CD1c-positive myeloid dendritic cell (primary cell): ENCODE data around the gene OR52L1.
A peak's percentile ranks its signal among the peaks of the same experiment; 100 is the strongest.
"Not testable (repeated sequence)": the region's sequence is repeated elsewhere in the genome, so short reads cannot be mapped to it uniquely, and the experiment has no call there.

Experiments
- DNase-seq: peaks from one replicate; pipeline ENCODE4 v3.0.0-alpha.2; 2016; ENCODE audit errors: extremely low spot score

Gene OR52L1

DNA sequence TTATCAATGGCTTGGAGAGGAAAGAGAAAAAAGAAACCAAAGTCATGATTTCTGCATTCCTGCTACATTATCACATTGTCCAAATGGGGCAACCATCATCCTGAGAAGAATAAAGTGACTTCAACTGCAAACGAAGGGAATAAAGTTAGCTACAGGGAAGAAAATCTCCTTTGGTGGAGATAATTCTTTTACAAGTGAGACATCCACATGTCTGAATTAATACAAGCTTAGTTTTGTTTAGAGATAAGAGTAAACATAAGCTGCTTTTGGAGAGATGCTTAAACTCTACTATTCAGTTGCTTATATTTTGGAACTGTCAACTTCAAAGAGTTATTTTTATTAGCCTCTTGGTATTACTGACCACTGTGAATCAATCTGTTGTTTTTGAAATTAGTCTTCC is at the start of gene OR52L1:
OR52L1 (minus strand) TSS at position 101 of the 400 bp plus-strand sequence; CDS start at position 46, 55 bp downstream.
- no peak for DNase-seq

DNA sequence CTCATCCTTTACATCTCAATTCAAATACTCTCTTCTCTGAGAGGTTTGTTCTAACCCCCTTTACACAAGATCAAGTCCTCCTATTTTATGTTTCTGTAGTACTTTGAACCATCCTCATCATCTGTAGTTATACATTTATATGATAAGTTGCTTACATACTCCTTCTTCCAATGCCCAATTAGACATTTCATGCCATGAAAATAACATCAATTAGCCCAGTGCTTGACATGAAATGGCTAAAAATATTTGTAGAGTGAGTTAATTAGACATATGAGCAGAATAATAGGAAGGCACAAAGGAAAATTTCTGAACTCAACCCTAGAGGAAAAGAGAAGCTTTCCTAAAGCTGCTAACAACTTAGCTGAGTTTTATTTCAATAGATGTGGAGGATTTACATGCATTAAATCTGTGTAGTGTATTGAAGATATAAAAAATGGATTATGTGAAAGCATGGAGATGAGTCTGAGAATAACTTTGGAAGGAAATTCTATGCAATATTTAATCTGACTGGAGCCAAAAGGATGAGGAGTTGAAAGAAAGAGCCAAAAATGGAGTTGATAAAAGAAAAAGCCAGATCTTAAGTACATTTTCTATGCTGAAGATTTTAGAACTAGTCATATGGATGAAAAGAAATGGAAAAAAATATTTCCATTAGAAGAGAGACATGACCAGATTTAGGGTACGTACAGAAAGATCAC is 44.1 kb upstream of the OR52L1 start, which contains the start of gene OR56A1:
OR56A1 (minus strand) TSS at position 51 of the 698 bp plus-strand sequence. CDS start 3,066 bp downstream, outside the sequence.
- DNase-seq: no peak

- DNase-seq: no peak
These were observed 40.7 kb upstream of the OR52L1 start for GRCh38 chr11:6027501-6027900.

- DNase-seq: no peak
These were observed 38.3 kb upstream of the OR52L1 start for GRCh38 chr11:6025056-6025455.

DNA sequence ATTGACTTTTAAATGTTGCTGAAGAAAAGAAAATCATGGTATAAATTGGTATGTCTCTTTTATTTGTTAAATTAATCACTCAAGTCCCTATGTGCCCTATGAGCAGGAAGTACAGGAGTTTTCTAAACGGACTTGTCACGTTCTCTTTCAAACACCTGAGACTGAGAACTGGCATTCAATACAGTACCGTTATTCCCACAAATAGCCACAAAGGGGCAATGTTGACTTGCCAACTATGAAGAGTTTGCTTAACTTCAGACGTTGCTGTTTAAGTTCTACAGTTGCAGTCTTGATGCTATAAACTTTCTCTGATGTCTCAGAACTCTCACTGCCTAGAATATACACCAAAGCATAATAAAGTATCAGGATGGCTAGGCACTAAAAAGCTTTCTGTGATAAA is 36.2 kb upstream of the OR52L1 start:
- DNase-seq: peak; percentile 70

DNA sequence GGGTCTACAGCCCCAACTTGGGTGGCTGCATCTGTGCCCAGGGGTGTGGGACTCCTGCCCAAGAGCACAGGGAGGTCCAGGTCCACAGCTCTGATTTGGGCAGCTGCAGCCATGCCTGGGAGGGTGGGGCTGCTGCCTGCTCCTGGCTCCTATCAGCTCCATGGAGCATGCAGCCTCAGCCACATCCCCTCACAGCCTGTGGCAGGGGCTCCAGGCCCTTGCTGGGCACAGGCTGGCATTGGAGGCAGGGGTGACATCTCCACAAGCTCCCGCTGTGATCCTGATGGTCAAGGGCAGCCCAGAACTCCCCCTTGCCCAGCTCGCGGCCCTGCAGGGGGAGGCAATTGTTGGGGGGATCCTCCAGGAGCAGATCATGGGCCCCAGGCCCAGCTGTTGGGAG is 26.3 kb upstream of the OR52L1 start:
- no peak for DNase-seq

- peak; percentile 25 for DNase-seq
These were observed 25.4 kb upstream of the OR52L1 start for GRCh38 chr11:6012035-6012668.

DNA sequence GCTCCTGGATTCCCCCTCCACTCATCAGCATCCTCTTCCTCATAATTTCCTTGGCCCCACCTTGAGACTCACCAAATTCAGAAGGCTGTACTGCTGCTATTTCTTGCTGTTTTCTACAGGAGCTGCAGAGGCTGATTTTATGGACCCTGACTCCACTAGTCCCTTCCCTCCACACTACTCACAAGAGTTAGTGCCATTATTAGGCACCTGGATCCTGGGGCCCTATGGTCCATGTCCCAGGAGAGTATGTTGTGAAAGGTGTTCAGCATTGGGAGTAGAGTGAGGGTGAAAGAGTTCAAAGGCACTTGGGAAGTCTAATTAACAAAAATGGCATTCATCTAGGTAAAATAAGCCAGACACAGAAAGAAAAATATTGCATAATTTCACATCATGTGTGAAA is 20.1 kb upstream of the OR52L1 start, which contains the start of gene OR56A4:
OR56A4 (minus strand) TSS at position 101 of the 400 bp plus-strand sequence. CDS start 3,954 bp downstream, outside the sequence.
- no peak for DNase-seq

DNA sequence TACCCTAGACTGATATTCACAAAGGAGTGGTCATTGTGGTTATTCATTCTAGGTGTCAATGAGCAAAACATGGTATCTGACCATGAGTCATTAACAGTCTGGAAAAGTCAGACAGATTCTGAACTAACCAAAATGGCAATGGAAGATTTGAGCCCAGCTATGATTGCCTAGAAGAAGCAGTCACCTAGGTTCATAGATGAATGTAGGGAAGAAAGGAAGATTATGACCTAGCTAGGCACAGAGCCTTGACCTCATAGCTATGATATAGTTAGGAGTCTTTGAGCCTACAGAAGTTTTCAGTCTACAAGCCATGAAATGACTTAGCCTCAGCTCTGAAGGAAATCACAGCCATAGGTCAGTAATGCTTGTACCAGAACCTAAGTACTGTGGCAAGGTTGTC is 19.6 kb upstream of the OR52L1 start:
- no peak for DNase-seq

DNA sequence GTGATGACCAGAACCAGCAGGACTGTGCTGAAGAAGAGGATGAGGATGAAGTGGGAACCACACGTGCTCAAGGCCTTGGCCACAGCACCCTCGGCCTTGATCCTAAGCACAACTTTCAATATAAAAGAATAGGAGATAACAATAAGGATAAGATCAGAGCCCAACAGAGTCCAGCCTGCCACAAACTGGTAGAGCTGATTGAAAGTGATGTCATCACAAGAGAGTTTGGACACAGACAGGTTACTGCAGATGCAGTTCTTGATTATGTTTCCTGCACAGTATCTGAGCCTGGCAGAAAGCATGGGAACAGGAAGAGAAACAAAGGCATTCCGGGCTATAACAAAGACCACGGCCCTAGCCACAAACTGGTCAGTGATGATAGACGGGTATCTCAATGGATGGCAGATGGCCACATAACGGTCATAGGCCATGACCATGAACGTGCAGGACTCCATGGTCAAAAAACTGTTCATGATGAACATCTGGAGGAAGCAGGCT is 15.5 kb upstream of the OR52L1 start:
- DNase-seq: no peak

DNA sequence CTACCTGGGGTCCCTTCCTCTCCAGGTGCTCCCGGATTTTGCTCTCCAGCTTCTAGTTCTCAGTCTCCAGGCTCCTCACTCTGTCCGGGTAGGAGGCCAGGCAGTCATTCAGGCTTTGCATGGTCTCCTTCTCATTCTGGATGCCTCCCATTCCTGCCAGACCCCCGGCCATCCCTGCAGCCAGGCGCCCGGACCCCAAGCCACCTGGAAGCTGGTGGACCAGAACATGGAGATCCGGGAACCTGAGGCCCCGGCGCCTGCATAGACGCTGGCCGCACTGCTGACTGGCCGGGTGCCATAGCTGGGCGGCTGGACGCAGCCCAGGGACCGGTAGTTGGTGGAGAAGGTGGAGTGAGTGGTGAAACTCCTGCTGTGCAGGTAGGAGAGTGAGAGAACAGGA is 8.0 kb upstream of the OR52L1 start:
- no peak for DNase-seq

- peak; percentile 26 for DNase-seq
These were observed 5.9 kb upstream of the OR52L1 start for GRCh38 chr11:5992604-5993251.

DNA sequence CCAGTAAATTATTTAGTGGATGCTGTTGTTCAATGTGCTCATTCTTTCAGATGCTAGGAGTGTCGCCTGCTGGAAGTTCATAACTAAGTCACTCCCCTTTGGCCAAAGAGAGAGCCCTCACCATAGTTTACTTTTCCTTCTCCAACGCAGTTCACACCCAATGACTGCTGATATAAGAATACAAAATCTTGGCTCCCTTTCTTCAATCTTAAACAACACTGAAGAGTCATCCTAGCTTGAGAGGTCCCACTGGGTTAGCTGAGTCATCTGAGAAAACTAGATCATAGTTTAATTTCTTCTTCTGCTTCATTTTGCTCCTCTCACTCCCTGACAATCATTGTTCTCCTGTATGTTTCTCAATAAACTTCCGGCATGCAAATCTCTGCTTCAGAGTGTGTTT is 5.4 kb upstream of the OR52L1 start:
- no peak for DNase-seq

GRCh38 chr11:5989203-5989602 is 2.4 kb upstream of the OR52L1 start:
- DNase-seq: no peak

GRCh38 chr11:5983443-5983842 is 3.3 kb downstream of the OR52L1 start:
- no peak for DNase-seq

- DNase-seq: no peak
These were observed 13.3 kb downstream of the OR52L1 start for GRCh38 chr11:5973530-5973929.

- DNase-seq: no peak
These were observed 18.4 kb downstream of the OR52L1 start, which contains the start of gene OR56A5 for GRCh38 chr11:5968394-5968793. TSS of gene OR56A5 (minus strand) at chr11:5968494. CDS start at chr11:5968494, 0 bp downstream.

- DNase-seq: no peak
These were observed 19.1 kb downstream of the OR52L1 start for GRCh38 chr11:5967708-5968107.

- DNase-seq: no peak
These were observed 19.8 kb downstream of the OR52L1 start for GRCh38 chr11:5966958-5967357.

- DNase-seq: not testable (repeated sequence)
These were observed 26.0 kb downstream of the OR52L1 start for GRCh38 chr11:5960704-5961320.

- DNase-seq: no peak
These were observed 31.2 kb downstream of the OR52L1 start for GRCh38 chr11:5955586-5955985.

DNA sequence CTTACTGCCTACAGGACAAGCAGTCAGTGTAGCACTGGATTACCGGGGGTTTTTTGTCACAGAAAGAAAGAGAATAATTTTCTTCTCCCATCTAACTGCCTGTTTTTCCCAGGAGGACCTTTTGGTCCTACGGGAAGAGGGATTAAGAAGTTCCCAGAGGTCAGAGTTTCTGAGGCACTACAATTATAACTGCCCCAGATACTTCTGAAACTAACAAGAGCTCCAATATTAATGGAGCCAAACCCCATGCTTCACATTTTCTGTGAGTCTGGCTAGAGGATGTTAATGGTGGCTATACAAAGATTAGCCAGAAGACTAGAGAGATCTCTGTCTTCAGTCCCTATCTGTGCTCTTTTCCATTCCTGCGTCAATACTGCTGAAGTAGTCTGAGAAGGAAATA is 44.8 kb downstream of the OR52L1 start, which contains the start of gene OR56A3:
OR56A3 (plus strand) TSS at position 301 of the 400 bp plus-strand sequence. CDS start 5,096 bp downstream, outside the sequence.
- no peak for DNase-seq
